ENCODE measurements around the gene PIK3R1.

DNA sequence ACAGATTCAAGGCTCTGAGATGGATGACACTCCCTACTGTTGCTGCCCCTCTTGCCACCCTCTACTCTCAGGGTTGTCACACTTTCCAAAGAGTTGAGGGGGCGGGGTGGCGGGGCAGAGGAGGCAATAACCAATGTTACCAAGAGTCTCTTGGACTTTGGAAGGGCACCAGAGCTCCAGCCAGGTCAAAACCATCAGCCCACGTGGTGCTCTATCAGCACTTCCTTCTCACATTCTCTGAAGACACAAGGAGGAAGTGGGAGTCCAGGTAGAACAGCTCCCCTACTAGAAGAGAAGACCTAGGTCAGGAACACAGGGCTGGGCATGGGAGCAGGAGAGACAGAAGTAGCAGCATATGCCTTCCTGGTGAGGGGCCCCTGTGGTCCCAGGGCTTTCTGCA, 33.0 kb upstream of the PIK3R1 start:
- TF ChIP-seq, protein P1, sequence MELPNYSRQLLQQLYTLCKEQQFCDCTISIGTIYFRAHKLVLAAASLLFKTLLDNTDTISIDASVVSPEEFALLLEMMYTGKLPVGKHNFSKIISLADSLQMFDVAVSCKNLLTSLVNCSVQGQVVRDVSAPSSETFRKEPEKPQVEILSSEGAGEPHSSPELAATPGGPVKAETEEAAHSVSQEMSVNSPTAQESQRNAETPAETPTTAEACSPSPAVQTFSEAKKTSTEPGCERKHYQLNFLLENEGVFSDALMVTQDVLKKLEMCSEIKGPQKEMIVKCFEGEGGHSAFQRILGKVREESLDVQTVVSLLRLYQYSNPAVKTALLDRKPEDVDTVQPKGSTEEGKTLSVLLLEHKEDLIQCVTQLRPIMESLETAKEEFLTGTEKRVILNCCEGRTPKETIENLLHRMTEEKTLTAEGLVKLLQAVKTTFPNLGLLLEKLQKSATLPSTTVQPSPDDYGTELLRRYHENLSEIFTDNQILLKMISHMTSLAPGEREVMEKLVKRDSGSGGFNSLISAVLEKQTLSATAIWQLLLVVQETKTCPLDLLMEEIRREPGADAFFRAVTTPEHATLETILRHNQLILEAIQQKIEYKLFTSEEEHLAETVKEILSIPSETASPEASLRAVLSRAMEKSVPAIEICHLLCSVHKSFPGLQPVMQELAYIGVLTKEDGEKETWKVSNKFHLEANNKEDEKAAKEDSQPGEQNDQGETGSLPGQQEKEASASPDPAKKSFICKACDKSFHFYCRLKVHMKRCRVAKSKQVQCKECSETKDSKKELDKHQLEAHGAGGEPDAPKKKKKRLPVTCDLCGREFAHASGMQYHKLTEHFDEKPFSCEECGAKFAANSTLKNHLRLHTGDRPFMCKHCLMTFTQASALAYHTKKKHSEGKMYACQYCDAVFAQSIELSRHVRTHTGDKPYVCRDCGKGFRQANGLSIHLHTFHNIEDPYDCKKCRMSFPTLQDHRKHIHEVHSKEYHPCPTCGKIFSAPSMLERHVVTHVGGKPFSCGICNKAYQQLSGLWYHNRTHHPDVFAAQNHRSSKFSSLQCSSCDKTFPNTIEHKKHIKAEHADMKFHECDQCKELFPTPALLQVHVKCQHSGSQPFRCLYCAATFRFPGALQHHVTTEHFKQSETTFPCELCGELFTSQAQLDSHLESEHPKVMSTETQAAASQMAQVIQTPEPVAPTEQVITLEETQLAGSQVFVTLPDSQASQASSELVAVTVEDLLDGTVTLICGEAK (IDR thresholded peaks at IDR 0.05; ENCODE audit: borderline replicate concordance): no peak
- TF ChIP-seq, protein P2, sequence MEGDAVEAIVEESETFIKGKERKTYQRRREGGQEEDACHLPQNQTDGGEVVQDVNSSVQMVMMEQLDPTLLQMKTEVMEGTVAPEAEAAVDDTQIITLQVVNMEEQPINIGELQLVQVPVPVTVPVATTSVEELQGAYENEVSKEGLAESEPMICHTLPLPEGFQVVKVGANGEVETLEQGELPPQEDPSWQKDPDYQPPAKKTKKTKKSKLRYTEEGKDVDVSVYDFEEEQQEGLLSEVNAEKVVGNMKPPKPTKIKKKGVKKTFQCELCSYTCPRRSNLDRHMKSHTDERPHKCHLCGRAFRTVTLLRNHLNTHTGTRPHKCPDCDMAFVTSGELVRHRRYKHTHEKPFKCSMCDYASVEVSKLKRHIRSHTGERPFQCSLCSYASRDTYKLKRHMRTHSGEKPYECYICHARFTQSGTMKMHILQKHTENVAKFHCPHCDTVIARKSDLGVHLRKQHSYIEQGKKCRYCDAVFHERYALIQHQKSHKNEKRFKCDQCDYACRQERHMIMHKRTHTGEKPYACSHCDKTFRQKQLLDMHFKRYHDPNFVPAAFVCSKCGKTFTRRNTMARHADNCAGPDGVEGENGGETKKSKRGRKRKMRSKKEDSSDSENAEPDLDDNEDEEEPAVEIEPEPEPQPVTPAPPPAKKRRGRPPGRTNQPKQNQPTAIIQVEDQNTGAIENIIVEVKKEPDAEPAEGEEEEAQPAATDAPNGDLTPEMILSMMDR (IDR thresholded peaks at IDR 0.05 in 2 of 3, conservative IDR thresholded peaks at IDR 0.05 in 1 of 3; ENCODE audit: control insufficient read depth in 2 of 3, extremely low read depth in 1 of 3, insufficient read depth in 1 of 3, low read depth in 3 of 3, low read length in 3 of 3): no peak
- TF ChIP-seq, protein P3, sequence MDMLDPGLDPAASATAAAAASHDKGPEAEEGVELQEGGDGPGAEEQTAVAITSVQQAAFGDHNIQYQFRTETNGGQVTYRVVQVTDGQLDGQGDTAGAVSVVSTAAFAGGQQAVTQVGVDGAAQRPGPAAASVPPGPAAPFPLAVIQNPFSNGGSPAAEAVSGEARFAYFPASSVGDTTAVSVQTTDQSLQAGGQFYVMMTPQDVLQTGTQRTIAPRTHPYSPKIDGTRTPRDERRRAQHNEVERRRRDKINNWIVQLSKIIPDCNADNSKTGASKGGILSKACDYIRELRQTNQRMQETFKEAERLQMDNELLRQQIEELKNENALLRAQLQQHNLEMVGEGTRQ (IDR thresholded peaks at IDR 0.05; ENCODE audit: borderline replicate concordance, low read depth, low read length): no peak
- no peak for TF ChIP-seq MTA2 (IDR thresholded peaks at IDR 0.05; ENCODE audit: low read depth)
- no peak for TF ChIP-seq CREB1 (IDR thresholded peaks at IDR 0.05; ENCODE audit: low read depth)
- no peak for TF ChIP-seq CEBPB (IDR thresholded peaks at IDR 0.05; ENCODE audit: borderline replicate concordance in 1 of 2, low read depth in 2 of 2, low read length in 2 of 2)
- no peak for TF ChIP-seq RAD21 (IDR thresholded peaks at IDR 0.05; ENCODE audit: insufficient read depth, low read depth, low read length)
- TF ChIP-seq, protein P4, sequence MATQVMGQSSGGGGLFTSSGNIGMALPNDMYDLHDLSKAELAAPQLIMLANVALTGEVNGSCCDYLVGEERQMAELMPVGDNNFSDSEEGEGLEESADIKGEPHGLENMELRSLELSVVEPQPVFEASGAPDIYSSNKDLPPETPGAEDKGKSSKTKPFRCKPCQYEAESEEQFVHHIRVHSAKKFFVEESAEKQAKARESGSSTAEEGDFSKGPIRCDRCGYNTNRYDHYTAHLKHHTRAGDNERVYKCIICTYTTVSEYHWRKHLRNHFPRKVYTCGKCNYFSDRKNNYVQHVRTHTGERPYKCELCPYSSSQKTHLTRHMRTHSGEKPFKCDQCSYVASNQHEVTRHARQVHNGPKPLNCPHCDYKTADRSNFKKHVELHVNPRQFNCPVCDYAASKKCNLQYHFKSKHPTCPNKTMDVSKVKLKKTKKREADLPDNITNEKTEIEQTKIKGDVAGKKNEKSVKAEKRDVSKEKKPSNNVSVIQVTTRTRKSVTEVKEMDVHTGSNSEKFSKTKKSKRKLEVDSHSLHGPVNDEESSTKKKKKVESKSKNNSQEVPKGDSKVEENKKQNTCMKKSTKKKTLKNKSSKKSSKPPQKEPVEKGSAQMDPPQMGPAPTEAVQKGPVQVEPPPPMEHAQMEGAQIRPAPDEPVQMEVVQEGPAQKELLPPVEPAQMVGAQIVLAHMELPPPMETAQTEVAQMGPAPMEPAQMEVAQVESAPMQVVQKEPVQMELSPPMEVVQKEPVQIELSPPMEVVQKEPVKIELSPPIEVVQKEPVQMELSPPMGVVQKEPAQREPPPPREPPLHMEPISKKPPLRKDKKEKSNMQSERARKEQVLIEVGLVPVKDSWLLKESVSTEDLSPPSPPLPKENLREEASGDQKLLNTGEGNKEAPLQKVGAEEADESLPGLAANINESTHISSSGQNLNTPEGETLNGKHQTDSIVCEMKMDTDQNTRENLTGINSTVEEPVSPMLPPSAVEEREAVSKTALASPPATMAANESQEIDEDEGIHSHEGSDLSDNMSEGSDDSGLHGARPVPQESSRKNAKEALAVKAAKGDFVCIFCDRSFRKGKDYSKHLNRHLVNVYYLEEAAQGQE (IDR thresholded peaks at IDR 0.05; ENCODE audit: low read depth, low read length): no peak
- TF ChIP-seq FOS (IDR thresholded peaks at IDR 0.05; ENCODE audit: borderline replicate concordance, extremely low read depth, insufficient read length): no peak
- TF ChIP-seq BRCA1 (IDR thresholded peaks at IDR 0.05; ENCODE audit: low read depth, low read length): no peak

All from GM12878 (cell line).